ENCODE measurements around the gene FRMPD4.
A peak's percentile ranks its signal among the peaks of the same experiment; 100 is the strongest.
"Not testable (repeated sequence)": the region's sequence is repeated elsewhere in the genome, so short reads cannot be mapped to it uniquely, and the experiment has no call there.

Gene FRMPD4

GRCh38 chrX:12138361-12139313 is at the start of gene FRMPD4:
TSS of gene FRMPD4 (plus strand) at chrX:12138473. CDS start at chrX:12138972, 499 bp downstream.
- peak; percentile 64 for DNase-seq

- no peak for DNase-seq
Measured at GRCh38 chrX:12089740-12090139, 48.5 kb upstream of the FRMPD4 start.

GRCh38 chrX:12113321-12113720 is 25.0 kb upstream of the FRMPD4 start:
- no peak for DNase-seq

GRCh38 chrX:12115377-12115776 is 22.9 kb upstream of the FRMPD4 start:
- DNase-seq = no peak

DNA sequence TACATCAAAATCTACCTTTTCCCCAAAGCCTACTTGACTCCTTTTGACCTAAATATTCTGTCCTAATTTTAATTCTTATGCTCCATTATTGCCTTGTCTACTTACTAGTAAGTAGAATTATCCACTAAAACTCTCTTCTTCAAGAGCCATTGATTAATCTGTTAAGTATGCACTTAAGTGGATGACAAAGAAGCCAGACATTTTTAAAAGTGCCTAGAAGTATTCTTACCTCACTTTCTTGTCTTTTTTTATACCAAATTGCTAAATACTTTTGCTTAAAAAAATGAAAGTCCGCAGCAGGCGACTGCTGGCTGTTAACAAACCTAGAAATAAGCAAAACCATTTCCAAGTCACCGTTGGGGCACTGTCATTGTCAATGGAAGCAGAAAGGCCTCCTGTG is 20.1 kb upstream of the FRMPD4 start:
- no peak for DNase-seq

- DNase-seq = no peak
Measured at GRCh38 chrX:12128017-12128416, 10.3 kb upstream of the FRMPD4 start.

- DNase-seq = peak; percentile 45
Measured at GRCh38 chrX:12137951-12138360, 317 bp upstream of the FRMPD4 start.

DNA sequence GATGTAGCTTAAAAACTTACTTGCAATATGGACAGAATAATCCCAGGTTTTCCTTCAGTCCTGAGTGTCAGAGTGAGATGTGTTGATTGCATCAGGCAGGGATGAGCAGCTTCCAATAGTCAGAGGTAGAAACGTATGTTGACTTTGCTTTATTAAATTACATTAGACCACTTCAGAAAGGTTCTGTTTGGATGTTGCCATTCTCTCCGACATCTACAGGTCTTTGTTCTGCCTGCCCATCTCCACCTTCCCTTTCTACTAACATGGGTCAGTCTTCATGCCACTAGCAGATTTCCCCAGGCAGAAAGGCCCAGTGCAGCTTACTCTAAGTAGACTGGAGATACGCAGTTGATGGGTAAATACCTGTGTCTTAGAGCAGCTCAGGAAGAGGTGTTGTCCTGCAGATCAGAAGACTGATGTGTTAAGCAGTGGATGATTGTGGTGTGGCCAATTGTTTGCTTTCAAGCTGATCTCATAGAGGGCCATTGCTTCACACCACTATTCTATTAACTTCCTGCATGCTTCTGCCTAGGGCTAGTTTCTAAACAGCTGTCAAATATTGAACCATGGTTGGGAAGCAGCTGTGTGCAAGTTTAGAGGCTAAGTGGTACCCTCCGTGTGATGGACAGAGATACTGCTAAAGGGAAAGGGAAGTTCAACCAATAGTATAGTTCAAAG is 1.8 kb downstream of the FRMPD4 start:
- peak; percentile 9 for DNase-seq

- no peak for DNase-seq
Measured at GRCh38 chrX:12141511-12141910, 3.2 kb downstream of the FRMPD4 start.

DNA sequence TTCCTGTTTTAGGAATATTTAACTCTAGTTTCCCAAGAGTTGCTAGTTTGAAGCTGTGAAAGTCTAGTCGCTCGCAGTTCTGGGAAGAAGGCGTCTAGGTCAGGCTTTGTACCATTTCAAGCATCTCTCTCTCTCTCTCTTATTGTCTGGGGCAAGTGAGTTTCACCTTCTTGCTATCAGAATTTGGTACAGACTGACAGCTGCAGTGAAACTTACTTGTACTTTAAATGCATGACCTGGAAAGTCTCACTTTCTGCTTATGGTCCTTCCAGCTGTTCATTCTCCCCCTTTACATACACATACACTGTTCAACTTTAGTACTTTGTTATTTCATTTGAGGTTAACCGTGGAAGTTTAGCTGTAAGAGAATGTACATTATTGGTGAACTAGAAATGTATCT is 4.4 kb downstream of the FRMPD4 start:
- DNase-seq = no peak

DNA sequence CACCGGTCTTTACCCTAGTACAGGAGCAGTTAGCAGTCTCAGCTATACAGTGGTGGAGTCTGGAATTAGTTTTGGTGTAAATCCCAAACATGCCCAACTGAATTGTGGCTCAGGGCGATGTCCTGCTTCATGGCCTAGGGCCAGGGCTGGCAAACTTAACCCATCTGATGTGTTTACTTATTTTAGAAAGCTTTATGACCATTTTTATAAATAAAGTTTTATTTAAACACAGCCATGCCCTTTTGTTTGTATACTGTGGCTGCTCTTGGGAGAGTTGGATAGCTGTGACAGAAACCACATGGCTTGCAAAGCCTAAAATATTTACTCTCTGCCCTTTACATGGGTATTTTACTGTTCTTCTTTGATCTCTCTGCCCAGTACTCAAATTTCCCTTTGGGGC is 7.1 kb downstream of the FRMPD4 start:
- DNase-seq = no peak

DNA sequence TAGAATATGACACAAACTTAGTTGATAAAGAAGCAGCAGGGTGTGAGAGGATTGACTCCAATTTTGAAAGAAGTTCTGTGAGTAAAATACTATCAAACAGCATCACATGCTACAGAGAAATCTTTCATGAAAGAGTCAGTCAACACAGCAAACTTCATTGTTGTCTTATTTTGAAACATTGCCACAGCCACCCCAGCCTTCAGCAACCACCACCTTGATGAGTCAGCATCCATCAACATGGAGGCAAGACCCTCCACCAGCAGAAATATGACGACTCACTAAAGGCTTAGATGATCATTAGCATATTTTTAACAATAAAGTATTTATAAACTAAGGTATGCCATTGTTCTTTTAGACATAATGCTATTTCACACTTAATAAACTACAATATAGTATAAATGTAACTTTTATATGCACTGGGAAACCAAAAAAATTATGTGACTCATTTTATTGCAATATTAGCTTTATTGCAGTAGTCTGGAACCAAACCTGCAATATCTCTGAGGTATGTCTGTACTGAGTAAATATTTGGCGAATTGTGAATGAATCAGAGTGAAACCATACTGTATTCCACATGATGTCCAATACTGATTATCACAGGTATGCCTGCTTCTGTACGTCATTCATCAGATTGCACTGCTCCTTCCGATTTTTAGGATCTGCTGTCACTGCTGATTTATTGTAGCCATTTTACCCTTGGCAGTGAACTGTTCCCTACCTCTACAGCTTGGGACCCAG is 11.6 kb downstream of the FRMPD4 start:
- no peak for DNase-seq

- DNase-seq = no peak
Measured at GRCh38 chrX:12153317-12153716, 15.0 kb downstream of the FRMPD4 start.

DNA sequence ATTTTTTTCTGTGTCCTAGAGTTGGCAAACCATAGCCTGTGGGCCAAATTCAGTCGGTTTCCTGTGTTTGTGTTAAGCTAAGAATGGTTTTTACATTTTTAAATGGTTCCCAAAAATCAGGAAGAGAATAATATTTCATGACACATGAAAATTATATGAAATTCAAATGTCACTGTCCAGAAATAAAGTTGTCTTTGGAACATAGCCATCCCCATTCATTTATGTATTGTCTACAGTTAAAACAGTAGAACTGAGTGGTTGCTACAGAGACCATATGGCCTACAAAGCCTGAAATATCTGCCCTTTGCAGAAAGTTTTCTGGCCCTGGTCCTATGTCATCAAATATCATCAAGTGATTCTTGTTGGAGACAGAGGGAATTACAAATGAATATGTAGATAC is 15.5 kb downstream of the FRMPD4 start:
- DNase-seq = peak; percentile 19

- DNase-seq = no peak
Measured at GRCh38 chrX:12159799-12160198, 21.5 kb downstream of the FRMPD4 start.

- no peak for DNase-seq
Measured at GRCh38 chrX:12162420-12162819, 24.1 kb downstream of the FRMPD4 start.

DNA sequence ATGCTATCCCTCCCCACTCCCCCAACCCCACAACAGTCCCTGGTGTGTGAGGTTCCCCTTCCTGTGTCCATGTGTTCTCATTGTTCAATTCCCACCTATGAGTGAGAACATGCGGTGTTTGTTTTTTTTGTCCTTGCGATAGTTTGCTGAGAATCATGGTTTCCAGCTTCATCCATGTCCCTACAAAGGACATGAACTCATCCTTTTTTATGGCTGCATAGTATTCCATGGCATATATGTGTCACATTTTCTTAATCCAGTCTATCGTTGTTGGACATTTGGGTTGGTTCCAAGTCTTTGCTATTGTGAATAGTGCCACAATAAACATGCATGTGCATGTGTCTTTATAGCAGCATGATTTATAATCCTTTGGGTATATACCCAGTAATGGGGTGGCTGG is 25.9 kb downstream of the FRMPD4 start:
- DNase-seq = not testable (repeated sequence)

DNA sequence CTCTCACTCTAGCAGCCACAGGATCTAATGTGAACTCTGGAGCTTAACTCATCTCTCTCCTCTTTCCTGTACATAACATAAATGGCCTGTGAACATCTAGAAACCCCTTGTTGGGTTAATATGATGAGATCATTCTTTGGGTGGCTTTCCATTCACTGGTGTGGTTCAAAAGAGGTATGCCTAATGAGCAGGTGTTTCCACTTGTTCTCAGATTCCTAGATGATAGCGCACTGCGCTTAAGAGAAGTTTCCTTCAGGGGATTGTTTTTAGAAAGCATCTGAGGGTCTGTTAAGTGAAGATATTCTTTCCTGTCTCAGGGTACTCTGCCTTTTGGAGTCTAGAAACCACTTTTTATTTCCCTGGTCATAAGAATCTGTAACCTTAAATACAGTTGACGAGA is 32.5 kb downstream of the FRMPD4 start:
- DNase-seq = no peak

GRCh38 chrX:12174358-12174757 is 36.1 kb downstream of the FRMPD4 start:
- DNase-seq = no peak

- DNase-seq = no peak
Measured at GRCh38 chrX:12197030-12197429, 58.8 kb downstream of the FRMPD4 start.

- no peak for DNase-seq
Measured at GRCh38 chrX:12206413-12206812, 68.1 kb downstream of the FRMPD4 start.

DNA sequence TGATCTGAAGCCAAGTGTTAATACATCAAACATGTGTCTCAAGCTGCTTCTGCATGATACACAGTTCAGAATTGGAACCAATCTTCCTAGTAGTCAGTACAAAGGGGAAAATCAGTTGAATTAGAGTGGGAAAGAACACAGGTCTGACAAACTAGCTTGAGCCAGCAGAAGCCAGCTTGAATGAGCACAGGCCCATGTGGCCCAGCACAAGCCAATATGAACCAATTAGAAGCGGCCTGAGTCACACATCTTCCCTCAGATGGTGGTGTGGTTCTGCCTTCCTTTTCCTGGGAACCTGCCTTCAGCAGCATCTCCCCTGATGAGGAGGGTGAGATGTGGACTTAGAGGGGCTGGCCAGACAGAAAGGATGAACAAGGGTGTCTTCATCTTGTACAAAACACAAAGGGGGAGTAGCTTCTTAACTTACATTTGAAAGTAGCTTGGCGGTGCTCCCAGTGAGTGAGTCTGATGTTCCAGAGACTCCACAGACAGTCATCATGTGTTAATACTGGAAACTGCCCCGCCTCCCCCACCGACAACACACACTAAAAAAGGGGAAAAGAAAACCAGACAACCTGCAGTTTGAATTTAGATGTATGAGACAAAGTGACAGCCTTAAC is 72.0 kb downstream of the FRMPD4 start:
- peak; percentile 0 for DNase-seq

DNA sequence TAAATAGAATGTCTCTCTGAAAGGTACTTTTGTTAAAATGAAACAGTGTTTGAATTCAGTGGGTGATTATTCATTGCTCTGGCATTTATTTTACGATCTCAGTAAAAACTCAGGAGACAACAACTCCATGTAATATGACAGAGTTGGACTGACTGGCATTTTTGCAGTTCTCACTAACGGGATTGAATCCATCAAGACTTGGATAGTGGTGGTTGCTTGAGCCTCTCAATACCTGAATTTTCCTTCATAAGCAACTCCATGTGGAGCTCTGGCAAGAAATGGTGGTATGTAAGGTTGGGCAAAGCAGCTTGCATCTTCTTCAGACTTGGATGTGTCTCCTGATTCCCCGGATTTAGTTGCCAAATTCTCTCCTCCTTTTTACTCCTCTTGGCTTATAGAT is 72.7 kb downstream of the FRMPD4 start:
- no peak for DNase-seq

Measured in eye (tissue), 1 donor.